GM18870 (cell line): ENCODE measurements around the gene ASPN.

ENCODE experiments used
- ATAC-seq: cut with Tn5 transposase; IDR thresholded peaks from one replicate; pipeline ENCODE4 v1.9.1; 2021; ENCODE audit warnings: moderate library complexity; ENCODE audit not compliant: unreplicated experiment

The ASPN gene

GRCh38 chr9:92506184-92506857 is 24.0 kb upstream of the ASPN start:
- no peak for ATAC-seq

- ATAC-seq = no peak
Observed at GRCh38 chr9:92504881-92505280, 22.6 kb upstream of the ASPN start.

GRCh38 chr9:92503156-92503555 is 20.9 kb upstream of the ASPN start:
- no peak for ATAC-seq

GRCh38 chr9:92501671-92502393 is 19.5 kb upstream of the ASPN start:
- no peak for ATAC-seq

- ATAC-seq = no peak
Observed at GRCh38 chr9:92500725-92501124, 18.4 kb upstream of the ASPN start.

- no peak for ATAC-seq
Observed at GRCh38 chr9:92499701-92500100, 17.4 kb upstream of the ASPN start.

- no peak for ATAC-seq
Observed at GRCh38 chr9:92496396-92497176, 14.3 kb upstream of the ASPN start.

GRCh38 chr9:92494856-92495255 is 12.6 kb upstream of the ASPN start:
- ATAC-seq = no peak

GRCh38 chr9:92493749-92494387 is 11.6 kb upstream of the ASPN start:
- ATAC-seq = no peak

GRCh38 chr9:92492781-92493401 is 10.6 kb upstream of the ASPN start:
- no peak for ATAC-seq

GRCh38 chr9:92488681-92489550 is 6.6 kb upstream of the ASPN start:
- no peak for ATAC-seq

- no peak for ATAC-seq
Observed at GRCh38 chr9:92486371-92486770, 4.1 kb upstream of the ASPN start.

- ATAC-seq = no peak
Observed at GRCh38 chr9:92484563-92484962, 2.3 kb upstream of the ASPN start.

GRCh38 chr9:92483627-92484545 is 1.6 kb upstream of the ASPN start:
- no peak for ATAC-seq

- ATAC-seq = no peak
Observed at GRCh38 chr9:92482805-92483204, 499 bp upstream of the ASPN start.

GRCh38 chr9:92480986-92481633 is 1.2 kb downstream of the ASPN start:
- ATAC-seq = no peak

GRCh38 chr9:92480291-92480771 is 2.0 kb downstream of the ASPN start:
- no peak for ATAC-seq

- no peak for ATAC-seq
Observed at GRCh38 chr9:92479346-92479745, 3.0 kb downstream of the ASPN start.
